Iris pigment epithelial cell (primary cell): ENCODE data around the gene PPM1M.

Experiments
- DNase-seq: peaks from one replicate; pipeline ENCODE4 v3.0.0-alpha.2; 2011; ENCODE audit warnings: low read depth

PPM1M gene

DNA sequence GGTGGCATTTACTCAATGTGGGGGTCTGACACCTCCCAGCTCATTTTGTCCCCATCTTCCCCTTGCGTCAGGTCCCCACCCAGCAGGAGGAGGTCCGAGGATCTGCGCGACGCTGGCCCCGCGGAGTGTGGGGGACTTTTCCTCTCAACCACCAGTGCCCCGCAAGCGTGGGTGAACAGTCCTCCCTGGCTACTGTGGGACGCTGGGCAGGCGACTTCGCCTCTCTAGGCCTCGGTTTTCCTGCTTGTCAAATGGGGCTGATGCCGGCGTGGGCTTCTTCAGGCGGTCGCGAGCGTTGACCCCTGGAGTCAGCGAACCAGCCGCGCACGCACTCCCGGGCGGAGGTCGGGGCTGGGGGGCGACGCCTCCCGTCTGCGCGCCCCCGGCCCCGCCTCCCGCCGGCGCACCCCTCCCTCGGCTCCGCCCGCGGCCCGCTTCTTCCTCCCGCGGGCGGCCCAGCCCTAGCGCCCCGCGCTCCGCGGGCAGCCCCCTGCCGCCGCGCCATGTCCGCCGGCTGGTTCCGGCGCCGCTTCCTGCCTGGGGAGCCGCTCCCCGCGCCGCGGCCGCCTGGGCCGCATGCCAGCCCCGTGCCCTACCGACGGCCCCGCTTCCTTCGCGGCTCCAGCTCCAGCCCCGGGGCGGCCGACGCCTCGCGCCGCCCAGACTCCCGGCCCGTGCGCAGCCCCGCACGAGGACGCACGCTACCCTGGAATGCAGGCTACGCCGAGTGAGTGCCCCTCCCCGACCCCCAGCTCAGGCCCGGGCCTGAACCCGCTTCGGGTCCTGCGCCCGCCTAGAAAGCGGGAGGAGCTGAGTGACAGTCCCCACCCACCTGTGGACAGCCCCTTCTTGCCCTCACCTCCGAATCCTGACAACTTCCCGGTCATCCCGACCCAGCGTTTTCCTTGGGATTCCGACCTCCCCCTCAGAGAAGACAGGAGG lies at the start of gene PPM1M:
PPM1M (plus strand) TSS at position 438 of the 942 bp plus-strand sequence; CDS start at position 504, 66 bp downstream.
- DNase-seq, result peak; percentile 37

DNA sequence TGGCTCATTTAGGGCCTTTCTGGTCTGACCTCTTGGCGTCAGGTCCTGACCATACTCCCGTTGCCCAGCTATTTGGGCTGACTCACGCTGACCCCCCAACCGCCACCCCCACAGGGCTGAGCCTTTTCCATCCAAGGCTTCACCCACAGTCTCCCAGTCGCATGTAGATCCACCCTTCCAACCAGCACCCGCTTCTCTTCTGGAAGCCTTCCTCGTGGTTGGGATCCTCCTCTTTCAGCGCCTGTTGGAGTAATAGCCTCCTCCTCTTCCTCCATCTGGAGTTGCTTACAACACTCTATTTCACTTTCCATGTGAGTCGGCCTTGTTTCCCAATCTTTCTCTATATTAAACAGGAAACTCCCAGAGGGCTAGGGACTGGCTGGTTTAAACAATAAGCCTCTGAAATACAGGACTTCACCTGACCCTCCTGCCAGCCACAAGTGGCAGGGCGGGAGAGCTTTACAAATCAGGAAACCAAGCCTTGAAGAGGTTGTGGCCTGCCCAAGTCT lies 49.7 kb upstream of the PPM1M start:
- peak; percentile 57 for DNase-seq

DNA sequence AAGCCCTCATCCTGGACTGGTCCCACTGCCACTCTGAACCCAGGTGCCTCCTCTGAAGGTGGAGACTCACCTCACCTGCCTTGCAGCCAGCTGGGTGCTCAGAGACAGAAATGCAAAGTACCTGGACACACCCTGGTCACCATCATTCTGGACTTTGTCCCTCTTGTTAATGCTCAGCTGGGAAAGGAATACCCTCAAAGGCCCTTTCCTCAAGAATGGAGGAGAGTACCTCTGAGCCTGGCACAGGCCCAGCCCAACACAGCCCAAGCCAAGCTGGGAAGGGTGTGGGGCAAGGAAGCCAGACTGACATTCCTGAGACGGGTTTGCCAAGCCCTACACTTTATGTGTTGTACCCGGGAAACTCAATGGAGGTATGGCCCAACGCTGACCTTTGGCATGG lies 48.6 kb upstream of the PPM1M start:
- no peak for DNase-seq

DNA sequence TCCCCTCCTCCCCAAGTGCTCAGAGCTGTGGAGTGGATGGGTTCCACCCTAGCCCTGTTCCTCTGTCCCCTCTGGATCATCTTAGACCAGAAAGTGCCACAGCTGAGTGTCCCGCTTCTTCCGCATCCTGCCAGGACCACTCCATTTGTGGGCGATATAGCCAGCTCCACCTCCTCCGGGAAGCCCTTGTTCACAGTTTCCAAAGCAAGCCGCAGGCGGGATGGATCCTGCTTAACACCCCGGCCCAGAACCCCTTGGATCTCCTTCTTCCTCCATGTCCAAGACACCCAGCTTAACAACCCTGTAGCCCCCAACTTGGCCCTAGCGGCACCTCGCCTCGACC lies 48.1 kb upstream of the PPM1M start:
- no peak for DNase-seq

GRCh38 chr3:52197842-52198625 lies 47.5 kb upstream of the PPM1M start, which contains the start of gene ALAS1:
Gene ALAS1, plus strand, starts transcription at chr3:52198160. Its CDS starts 1,082 bp downstream, at chr3:52199242.
- DNase-seq, result peak; percentile 79

- DNase-seq, result no peak
Measured at GRCh38 chr3:52198643-52199608, 46.6 kb upstream of the PPM1M start.

GRCh38 chr3:52200981-52201679 lies 44.4 kb upstream of the PPM1M start:
- DNase-seq, result peak; percentile 73

DNA sequence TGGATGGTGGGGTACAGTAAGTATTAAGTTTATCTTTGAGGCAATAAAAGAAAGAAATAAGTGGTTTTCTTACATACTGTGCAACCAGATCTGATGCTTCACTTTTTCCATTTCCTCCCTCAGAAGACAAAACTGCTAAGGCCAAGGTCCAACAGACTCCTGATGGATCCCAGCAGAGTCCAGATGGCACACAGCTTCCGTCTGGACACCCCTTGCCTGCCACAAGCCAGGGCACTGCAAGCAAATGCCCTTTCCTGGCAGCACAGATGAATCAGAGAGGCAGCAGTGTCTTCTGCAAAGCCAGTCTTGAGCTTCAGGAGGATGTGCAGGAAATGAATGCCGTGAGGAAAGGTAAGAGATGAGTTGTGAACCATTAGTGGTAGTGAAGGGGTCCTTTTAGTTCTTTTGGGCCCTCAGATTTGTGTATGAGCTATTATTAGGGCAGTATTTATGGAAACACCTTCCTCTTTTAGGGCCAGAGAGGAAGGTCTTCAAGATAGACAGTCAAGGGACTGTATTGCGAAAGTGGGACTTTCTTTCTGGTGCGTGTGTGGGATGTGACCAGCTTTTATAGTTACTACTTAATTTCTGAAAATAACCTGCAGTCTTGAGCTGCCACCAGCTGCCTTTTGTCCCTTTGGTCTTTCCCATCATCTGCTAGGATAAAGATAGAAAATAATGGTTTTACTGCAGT lies 43.0 kb upstream of the PPM1M start:
- no peak for DNase-seq

DNA sequence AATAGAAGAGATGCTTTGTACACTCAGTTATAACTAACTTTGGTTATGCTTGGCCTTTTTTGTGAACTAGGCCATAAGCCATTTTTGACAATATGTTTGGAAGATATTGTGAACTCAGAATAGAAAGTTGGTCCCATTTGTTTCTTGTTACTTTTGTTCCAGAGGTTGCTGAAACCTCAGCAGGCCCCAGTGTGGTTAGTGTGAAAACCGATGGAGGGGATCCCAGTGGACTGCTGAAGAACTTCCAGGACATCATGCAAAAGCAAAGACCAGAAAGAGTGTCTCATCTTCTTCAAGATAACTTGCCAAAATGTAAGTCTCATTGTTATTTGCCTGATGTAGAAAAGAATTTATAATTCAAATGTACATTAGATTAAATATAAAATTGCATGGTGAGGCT lies 41.9 kb upstream of the PPM1M start:
- DNase-seq, result no peak

DNA sequence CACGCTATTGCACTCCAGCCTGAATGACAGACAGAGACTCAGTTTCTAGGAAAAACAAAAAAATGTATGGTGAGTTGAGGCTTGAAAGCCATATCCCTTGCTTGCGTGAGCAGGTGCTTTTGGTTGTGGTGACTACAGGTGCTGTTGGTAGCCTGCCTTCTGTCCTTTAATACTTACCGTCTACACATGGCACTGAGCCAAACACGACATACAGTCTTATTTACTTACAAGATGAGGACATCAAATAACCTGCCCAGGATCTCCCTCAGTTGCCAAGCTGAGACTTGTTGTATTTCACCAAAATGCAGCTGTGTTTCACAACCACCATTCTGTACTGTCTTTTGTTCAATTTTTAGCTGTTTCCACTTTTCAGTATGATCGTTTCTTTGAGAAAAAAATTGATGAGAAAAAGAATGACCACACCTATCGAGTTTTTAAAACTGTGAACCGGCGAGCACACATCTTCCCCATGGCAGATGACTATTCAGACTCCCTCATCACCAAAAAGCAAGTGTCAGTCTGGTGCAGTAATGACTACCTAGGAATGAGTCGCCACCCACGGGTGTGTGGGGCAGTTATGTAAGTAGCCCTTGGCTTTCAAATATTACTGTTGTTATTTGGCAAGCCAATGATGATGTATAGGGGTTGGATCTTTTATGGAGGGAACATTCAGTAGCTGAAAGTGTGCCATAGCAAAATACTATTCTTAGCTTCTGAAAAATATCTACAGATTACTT lies 41.1 kb upstream of the PPM1M start:
- DNase-seq, result peak; percentile 23

GRCh38 chr3:52205727-52206372 lies 39.7 kb upstream of the PPM1M start:
- no peak for DNase-seq

DNA sequence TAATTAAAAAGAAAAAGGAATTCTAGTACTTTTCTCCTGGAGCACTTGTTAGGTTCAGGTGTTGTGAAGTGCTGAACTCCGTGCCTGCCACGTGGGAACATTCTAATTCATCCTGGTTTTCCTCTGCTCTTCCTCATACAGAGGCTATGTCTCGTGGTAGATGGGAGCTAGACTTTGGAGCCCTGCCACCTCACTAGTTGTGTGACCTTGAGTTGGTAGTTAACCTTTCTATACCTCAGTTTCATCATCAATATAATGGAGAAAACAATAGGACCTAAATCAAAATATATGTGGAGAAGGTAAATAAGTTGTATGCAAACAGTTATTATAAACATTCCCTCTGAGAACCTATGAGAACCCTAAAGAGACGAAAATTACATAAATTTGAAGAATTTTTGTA lies 37.0 kb upstream of the PPM1M start:
- no peak for DNase-seq

GRCh38 chr3:52210037-52210436 lies 35.5 kb upstream of the PPM1M start:
- DNase-seq, result no peak

DNA sequence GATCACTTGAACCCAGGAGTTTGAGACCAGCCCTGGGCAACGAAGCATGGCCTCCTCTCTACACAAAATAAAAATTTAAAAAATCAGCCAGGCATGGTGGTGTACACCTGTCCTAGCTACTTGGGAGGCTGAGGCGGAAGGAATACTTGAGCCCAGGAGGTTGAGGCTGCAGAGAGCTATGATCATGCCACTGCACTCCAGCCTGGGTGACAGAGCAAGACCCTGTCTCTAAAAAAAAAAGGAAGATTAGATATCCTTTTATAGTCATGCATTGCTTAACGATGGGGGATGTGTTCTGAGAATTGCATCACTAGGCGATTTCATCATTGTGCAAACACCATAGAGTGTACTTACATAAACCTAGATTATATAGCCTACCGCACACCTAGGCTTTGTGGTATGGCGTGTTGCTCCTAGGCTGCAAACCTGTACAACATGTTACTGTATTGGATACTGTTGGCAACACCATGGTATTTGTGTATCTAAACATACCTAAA lies 35.0 kb upstream of the PPM1M start:
- peak; percentile 87 for DNase-seq

DNA sequence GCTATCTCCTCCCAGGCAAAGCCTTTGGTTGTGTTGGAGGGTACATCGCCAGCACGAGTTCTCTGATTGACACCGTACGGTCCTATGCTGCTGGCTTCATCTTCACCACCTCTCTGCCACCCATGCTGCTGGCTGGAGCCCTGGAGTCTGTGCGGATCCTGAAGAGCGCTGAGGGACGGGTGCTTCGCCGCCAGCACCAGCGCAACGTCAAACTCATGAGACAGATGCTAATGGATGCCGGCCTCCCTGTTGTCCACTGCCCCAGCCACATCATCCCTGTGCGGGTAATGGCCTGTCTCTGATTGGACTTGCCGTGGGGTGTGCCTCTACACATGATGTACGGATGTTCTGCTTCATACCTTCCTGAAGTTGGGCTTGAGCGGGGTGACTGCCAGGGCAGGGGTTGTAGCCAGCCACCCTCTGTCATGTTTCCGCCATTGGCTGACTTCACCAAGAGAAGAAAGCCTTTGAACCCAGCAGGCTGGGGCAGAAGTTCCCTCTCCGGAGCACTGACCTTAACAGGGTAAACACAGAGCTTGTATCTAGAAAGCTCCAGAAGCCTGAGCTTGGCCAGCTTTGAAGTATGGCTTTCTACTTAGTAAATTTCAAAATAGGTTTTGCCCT lies 34.2 kb upstream of the PPM1M start:
- no peak for DNase-seq

DNA sequence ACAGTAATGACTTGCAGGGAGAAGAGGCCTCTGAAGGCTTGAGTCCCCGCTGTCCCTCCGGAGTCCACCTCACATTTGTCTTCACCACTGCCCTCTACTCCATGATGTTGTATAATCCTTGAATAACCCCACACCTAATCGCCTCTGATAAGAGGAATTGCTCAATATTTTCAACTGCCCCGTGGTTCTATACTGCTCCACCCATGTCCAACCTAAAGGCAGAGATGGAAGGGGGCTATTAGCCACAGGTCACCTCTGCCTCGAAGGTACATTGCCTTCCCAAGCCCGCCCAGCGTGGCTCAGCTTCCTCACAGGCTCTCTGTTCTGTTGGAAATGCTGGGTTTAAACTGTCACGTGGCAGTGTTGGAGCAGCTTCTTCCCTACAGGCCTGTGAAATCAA lies 32.6 kb upstream of the PPM1M start:
- no peak for DNase-seq

GRCh38 chr3:52213901-52214300 lies 31.7 kb upstream of the PPM1M start:
- no peak for DNase-seq

GRCh38 chr3:52215351-52215750 lies 30.2 kb upstream of the PPM1M start:
- DNase-seq, result no peak
